ENCODE data around the gene NMNAT2. TPM values are rescaled to one million over a fixed set of nuclear protein-coding genes. Genes with fewer than 3 reads are reported as not detected.

NMNAT2 gene
- total RNA-seq, 1 donor from 2014 or later, result 1.7 TPM

DNA sequence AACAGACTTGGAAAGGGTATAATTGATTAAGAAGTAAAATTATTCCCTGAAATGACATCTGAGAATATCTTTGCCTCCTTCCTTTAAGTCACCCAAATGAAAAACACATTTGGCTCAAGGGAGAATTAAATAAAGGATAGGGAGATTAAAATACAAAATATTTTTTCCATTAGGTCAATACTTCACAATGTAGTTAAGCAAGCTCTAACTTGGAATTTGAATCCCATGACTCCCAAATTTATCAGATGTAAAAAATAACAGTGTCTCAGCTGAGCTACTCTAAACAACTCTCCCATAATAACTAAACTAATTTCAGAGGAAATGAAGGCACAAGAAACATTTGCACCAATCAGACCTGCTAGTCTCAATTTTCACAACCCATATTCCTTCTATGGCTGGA is 6.5 kb upstream of the NMNAT2 start:
- H3K36me3 ChIP-seq, result no peaks in the 10 kb centered on the region
- H3K27me3 ChIP-seq, result no peaks in the 10 kb centered on the region
- H3K27ac ChIP-seq, result no peak overlapping the region
- intact Hi-C loops (cut with DNase I), result no loop called here
- no peaks in the 10 kb centered on the region for H3K4me1 ChIP-seq
- no peak overlapping the region for H3K4me3 ChIP-seq
- no peak for DNase-seq (ENCODE audit: extremely low spot score in 2 of 2)
- TF ChIP-seq POLR2AphosphoS5 (IDR thresholded peaks at IDR 0.05; ENCODE audit: insufficient read depth in 1 of 2, low read depth in 1 of 2) (no peak), POLR2A (IDR thresholded peaks at IDR 0.05) (no peak), CTCF (IDR thresholded peaks at IDR 0.05) (no peak)
- H3K9me3 ChIP-seq, result no peaks in the 10 kb centered on the region

GRCh38 chr1:183423541-183423940 is 5.4 kb upstream of the NMNAT2 start:
- no peaks in the 10 kb centered on the region for H3K36me3 ChIP-seq
- intact Hi-C loops (cut with DNase I), result no loop called here
- DNase-seq (ENCODE audit: extremely low spot score in 2 of 2), result no peak
- H3K4me3 ChIP-seq, result no peak overlapping the region
- TF ChIP-seq POLR2AphosphoS5 (IDR thresholded peaks at IDR 0.05; ENCODE audit: insufficient read depth in 1 of 2, low read depth in 1 of 2), result no peak
- TF ChIP-seq POLR2A (IDR thresholded peaks at IDR 0.05), result no peak
- TF ChIP-seq CTCF (IDR thresholded peaks at IDR 0.05), result no peak
- no peaks in the 10 kb centered on the region for H3K27me3 ChIP-seq
- no peak overlapping the region for H3K27ac ChIP-seq
- no peaks in the 10 kb centered on the region for H3K4me1 ChIP-seq
- H3K9me3 ChIP-seq, result no peaks in the 10 kb centered on the region

DNA sequence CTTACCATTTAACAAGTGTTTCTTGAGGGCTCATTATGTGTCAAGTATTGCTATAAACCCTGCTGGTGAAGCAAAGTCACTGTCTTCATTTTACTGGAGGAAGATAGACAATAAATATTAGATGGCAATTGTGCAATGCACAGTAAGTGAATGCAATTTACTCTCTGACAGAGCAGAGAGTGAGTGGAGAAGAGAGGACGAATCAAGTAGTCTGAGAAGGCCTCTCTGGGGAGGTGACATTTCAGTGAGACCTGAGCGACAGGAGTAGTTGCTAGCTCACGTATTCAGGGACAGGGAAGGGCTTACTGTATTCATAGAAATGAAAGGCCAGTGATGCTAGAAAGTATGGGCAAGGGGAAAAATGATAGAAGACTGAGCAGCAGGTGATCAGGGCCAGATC is 1.2 kb upstream of the NMNAT2 start:
- intact Hi-C loops (cut with DNase I), result no loop called here
- TF ChIP-seq CTCF (IDR thresholded peaks at IDR 0.05) (no peak), POLR2AphosphoS5 (IDR thresholded peaks at IDR 0.05; ENCODE audit: insufficient read depth in 1 of 2, low read depth in 1 of 2) (no peak)
- Histone ChIP-seq H3K27me3 (no peaks in the 10 kb centered on the region), H3K27ac (no peak overlapping the region), H3K4me1 (peaks cover 20% of the 10 kb centered on the region), H3K4me3 (no peak overlapping the region), H3K36me3 (no peaks in the 10 kb centered on the region), H3K9me3 (no peaks in the 10 kb centered on the region)
- no peak for DNase-seq (ENCODE audit: extremely low spot score in 2 of 2)

GRCh38 chr1:183418696-183419095 is 516 bp upstream of the NMNAT2 start:
- H3K4me3 ChIP-seq, result no peak overlapping the region
- peaks cover 20% of the 10 kb centered on the region for H3K4me1 ChIP-seq
- no peaks in the 10 kb centered on the region for H3K36me3 ChIP-seq
- no peak for DNase-seq (ENCODE audit: extremely low spot score in 2 of 2)
- H3K9me3 ChIP-seq, result no peaks in the 10 kb centered on the region
- intact Hi-C loops (cut with DNase I), result no loop called here
- TF ChIP-seq POLR2A (IDR thresholded peaks at IDR 0.05) (no peak), CTCF (IDR thresholded peaks at IDR 0.05) (no peak), POLR2AphosphoS5 (IDR thresholded peaks at IDR 0.05; ENCODE audit: insufficient read depth in 1 of 2, low read depth in 1 of 2) (no peak)
- no peaks in the 10 kb centered on the region for H3K27me3 ChIP-seq
- H3K27ac ChIP-seq, result no peak overlapping the region

DNA sequence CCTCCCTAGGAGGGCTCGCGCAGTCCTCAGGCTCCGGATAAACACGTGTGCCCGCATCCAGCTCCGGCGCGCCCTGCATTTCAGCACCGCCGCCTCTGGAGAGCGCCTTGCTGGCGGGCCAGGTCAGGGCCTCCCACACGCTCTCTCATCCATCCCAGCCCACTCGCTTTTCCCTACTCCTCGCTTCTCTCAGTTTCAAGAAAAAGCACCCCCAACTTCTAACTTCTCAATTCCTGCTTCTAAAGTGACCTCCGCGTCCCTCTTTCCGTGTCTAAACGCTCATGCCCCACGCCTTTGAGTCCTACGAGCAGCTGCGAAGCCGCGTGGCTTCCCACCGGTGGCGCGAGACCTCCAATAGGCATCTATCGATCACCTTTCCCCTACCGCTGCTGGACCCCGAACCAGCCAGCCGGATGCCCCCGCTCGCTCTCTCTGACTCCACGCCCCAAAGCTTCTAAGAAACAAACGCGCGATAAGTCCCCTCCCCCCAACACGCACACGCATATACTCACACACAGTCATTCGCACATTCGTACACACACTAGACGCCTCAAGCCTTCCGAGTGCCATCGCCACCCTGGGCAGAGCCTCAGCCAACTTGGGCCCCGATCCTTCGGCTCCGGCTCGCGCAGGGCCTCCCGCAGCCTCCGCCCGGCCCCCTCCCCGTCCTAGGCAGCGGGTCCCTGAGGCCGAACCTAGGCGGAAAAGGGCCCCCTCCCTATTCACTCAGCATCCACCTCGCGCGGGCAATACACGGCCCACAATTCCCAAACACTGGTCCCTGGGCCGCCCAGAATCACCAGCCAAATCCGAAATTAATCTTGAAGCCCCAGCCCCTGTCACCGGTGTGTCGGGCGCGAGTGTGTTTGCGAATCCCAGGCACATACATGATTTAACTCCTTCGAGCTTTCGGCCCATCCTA is 1.1 kb downstream of the NMNAT2 start:
- Histone ChIP-seq H3K9me3 (no peaks in the 10 kb centered on the region), H3K36me3 (no peaks in the 10 kb centered on the region), H3K27me3 (no peaks in the 10 kb centered on the region), H3K4me1 (peaks cover 20% of the 10 kb centered on the region), H3K27ac (no peak overlapping the region), H3K4me3 (peak overlapping the region; percentile 31 to 38)
- intact Hi-C loops (cut with DNase I), result no loop called here
- TF ChIP-seq POLR2A (IDR thresholded peaks at IDR 0.05), result no peak
- TF ChIP-seq POLR2AphosphoS5 (IDR thresholded peaks at IDR 0.05; ENCODE audit: insufficient read depth in 1 of 2, low read depth in 1 of 2), result no peak
- no peak for TF ChIP-seq CTCF (IDR thresholded peaks at IDR 0.05)
- no peak for DNase-seq (ENCODE audit: extremely low spot score in 2 of 2)
